GM12874 (cell line): Measurements from ENCODE around the gene FANCC.

ENCODE experiments used
- CTCF ChIP-seq: IDR thresholded peaks from 2 replicates; pipeline ENCODE4 v1.5.1; 2011; ENCODE audit warnings: low read depth, mild to moderate bottlenecking, control low read depth, low read length, moderate library complexity; ENCODE audit not compliant: insufficient read depth

FANCC gene

GRCh38 chr9:95079461-95079860 lies 238.0 kb downstream of the FANCC start:
- TF ChIP-seq CTCF, result no peak

GRCh38 chr9:95078939-95079338 lies 238.6 kb downstream of the FANCC start:
- no peak for TF ChIP-seq CTCF

- TF ChIP-seq CTCF, result no peak
These were observed 239.0 kb downstream of the FANCC start for GRCh38 chr9:95078511-95078910.

GRCh38 chr9:95077766-95078370 lies 239.6 kb downstream of the FANCC start:
- TF ChIP-seq CTCF, result no peak

- TF ChIP-seq CTCF, result no peak
These were observed 240.3 kb downstream of the FANCC start for GRCh38 chr9:95077053-95077765.

GRCh38 chr9:95076696-95077052 lies 240.8 kb downstream of the FANCC start:
- no peak for TF ChIP-seq CTCF

- no peak for TF ChIP-seq CTCF
These were observed 241.8 kb downstream of the FANCC start for GRCh38 chr9:95075700-95076099.
